Measurements from ENCODE around the gene PARP12.
A peak's percentile ranks its signal among the peaks of the same experiment; 100 is the strongest.

PARP12 gene

DNA sequence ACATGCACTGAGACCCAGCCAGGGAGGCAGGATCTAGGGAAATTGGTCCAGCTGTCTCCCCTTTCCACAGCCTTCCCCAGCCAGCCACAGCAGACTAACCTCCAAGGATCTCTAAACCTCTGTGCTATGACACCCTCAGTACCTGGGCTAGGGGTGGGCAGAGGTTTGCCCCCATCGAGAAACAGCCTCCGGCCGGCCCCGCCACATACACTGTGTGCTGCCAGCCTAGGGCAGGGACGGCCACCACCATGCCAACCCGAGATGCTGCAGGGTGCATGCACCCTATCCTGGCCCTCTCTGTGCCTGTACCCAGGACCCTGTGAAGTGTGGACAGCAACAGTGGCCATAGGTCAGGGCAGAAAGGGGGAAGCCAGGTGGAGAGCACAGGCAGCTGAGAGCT lies 58.1 kb downstream of the PARP12 start:
- no peak overlapping the region for H3K4me3 ChIP-seq (ENCODE audit: low read depth, low read length)
- DNase-seq (ENCODE audit: low read depth) = no peak
- TF ChIP-seq CTCF (IDR thresholded peaks at IDR 0.05; ENCODE audit: low read depth, low read length, missing control alignments) = no peak

DNA sequence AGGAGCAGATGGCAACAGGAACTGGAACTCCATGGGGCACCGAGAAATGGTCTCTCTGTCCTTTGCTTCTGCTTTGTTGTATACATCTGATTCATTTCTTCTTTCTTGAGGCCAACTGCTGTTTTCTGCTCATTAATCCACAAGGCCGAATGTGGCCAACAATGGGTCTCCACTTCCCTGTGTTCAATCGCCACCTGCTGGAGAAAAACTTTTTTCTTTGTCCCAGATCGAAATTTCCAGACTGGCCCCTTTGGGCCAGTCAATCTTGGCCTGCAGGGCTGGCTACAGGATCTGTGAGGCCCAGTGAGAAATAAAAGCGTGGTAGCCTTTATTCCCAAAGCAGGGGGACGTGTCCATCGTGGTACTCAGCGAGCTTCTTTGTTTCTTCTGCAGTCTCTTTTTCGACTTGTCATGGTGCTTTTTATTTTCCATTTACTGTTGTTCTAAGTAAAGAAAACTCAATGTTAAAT lies 58.8 kb downstream of the PARP12 start:
- TF ChIP-seq CTCF (IDR thresholded peaks at IDR 0.05; ENCODE audit: low read depth, low read length, missing control alignments) = peak; percentile 56
- DNase-seq (ENCODE audit: low read depth) = peak; percentile 37
- H3K4me3 ChIP-seq (ENCODE audit: low read depth, low read length) = no peak overlapping the region

DNA sequence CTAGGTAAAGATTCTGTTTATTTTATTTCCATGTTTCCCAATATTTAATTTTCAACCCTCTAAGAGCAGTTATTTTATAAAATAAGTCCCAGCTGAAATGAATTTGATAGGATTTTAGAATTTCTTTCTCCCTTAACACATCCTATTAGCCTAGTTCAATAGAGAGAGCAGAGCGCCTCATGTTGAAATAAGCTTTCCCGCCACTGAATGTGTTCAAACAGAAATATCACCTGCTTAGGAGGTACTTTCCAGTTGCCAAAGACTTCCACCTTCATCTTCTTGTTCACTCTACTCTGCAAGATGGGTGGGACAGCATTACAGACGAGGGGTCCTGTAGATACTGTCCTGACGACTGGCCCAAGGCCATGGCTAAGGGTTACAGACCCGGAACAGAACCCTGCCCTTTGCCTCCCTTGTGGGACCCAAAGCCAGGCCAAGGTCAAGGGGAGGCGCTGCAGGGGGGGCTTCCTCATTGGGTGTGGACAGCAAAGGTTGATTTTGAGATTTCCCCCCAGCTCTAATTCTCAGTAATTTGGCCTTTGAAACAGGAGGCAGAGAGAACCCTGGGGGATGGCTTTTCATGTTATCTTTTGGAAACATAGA lies 62.0 kb downstream of the PARP12 start:
- no peak for DNase-seq (ENCODE audit: low read depth)
- no peak overlapping the region for H3K4me3 ChIP-seq (ENCODE audit: low read depth, low read length)
- TF ChIP-seq CTCF (IDR thresholded peaks at IDR 0.05; ENCODE audit: low read depth, low read length, missing control alignments) = no peak

GRCh38 chr7:139999516-139999915 lies 63.2 kb downstream of the PARP12 start:
- no peak for DNase-seq (ENCODE audit: low read depth)
- no peak for TF ChIP-seq CTCF (IDR thresholded peaks at IDR 0.05; ENCODE audit: low read depth, low read length, missing control alignments)
- no peak overlapping the region for H3K4me3 ChIP-seq (ENCODE audit: low read depth, low read length)

- H3K4me3 ChIP-seq (ENCODE audit: low read depth, low read length) = no peak overlapping the region
- no peak for TF ChIP-seq CTCF (IDR thresholded peaks at IDR 0.05; ENCODE audit: low read depth, low read length, missing control alignments)
- no peak for DNase-seq (ENCODE audit: low read depth)
Observed at GRCh38 chr7:139998572-139998971, 64.2 kb downstream of the PARP12 start.

DNA sequence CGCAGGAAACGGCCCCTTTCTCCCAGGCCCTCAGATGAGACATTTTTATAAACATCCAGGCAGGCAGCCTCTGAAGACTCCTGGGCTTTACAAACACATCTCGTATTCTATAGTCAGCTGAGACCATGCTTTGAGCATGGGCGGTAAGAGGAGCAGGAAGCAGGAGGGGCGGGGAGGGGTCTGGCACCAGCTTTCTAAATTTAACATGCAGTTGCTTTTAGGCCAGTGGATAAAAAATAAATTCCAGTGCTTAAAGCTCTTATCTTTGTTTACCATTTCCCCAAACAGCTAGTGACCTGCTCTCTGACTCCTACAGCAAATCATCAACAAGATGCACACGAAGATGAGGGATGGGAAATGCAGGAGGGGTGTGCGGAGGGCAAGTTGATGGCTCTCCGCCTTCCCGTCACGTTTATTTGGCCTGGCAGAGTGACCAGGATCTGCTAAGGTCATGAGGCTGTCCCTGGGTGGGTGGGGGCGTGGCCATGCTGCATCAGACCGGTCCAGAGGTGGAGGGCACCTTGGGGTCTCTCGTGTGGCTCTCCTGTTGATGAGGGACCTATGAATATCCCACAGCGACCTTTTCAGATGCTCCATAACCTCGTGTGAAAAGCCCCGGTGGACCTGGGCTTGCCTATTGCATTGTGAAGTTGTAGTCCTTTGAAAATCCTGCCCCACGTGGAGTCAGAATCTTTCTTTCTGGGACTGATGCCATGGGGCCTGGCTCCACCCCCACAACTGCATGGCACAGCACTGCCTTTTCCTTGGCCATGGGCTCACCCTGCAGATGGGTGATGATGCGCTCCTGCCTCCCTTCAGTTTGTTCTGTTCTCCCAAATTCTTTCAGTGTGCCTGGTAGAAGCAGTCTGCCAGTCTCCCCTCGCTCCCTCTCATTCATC lies 67.5 kb downstream of the PARP12 start:
- no peak overlapping the region for H3K4me3 ChIP-seq (ENCODE audit: low read depth, low read length)
- TF ChIP-seq CTCF (IDR thresholded peaks at IDR 0.05; ENCODE audit: low read depth, low read length, missing control alignments) = no peak
- no peak for DNase-seq (ENCODE audit: low read depth)
